Panc1 (cell line): Measurements from ENCODE around the gene AFDN. TPM values are rescaled to one million over a fixed set of nuclear protein-coding genes. Genes with fewer than 3 reads are reported as not detected.

Source experiments
- ATAC-seq: fragments of 200-7000 bp; cut with Tn5 transposase; 2 replicates; pipeline ENCODE4 v1.9.1; 2020; ENCODE audit warnings: mild to moderate bottlenecking, moderate library complexity
- BruUV-seq: library from RNA; stranded (reverse); fragments of 400-500 nt; replicated peaks from 2 replicates; lab custom pipeline; 2021; lab: Mats Ljungman, UMichigan
- CTCF ChIA-PET: fragments of 300-600 bp; sonication (Branson Sonifier 250); formaldehyde crosslinking; loops from one replicate; lab custom pipeline; 2022; ENCODE audit warnings: antibody characterized with exemption; lab: Charles Lee
- POLR2A ChIA-PET: fragments of 300-600 bp; sonication (Branson Sonifier 250); formaldehyde crosslinking; loops from one replicate; lab custom pipeline; 2022; ENCODE audit warnings: antibody characterized with exemption; lab: Charles Lee
- DNase-seq: peaks from one replicate; pipeline ENCODE4 v3.0.0-alpha.2; 2010; ENCODE audit warnings: low read depth, low spot score
- H3K27ac ChIP-seq: 2 replicates; pipeline ENCODE4 v1.5.1; 2011; ENCODE audit warnings: mild to moderate bottlenecking, low read length, inconsistent platforms
- H3K27me3 ChIP-seq: fragments of 200-500 bp; sonication (Bioruptor generic); 2 replicates; pipeline ENCODE4 v1.6.0; 2014; ENCODE audit warnings: low read length, inconsistent platforms; ENCODE audit not compliant: control insufficient read depth, insufficient read depth
- H3K36me3 ChIP-seq: fragments of 200-500 bp; sonication (Bioruptor generic); 2 replicates; pipeline ENCODE4 v1.5.1; 2014; ENCODE audit warnings: inconsistent platforms, mild to moderate bottlenecking, low read length, moderate library complexity; ENCODE audit not compliant: control insufficient read depth, insufficient read depth
- H3K4me1 ChIP-seq: 2 replicates; pipeline ENCODE4 v1.5.1; 2011; ENCODE audit warnings: inconsistent platforms, mild to moderate bottlenecking, low read length, moderate library complexity; ENCODE audit not compliant: control insufficient read depth, insufficient read depth
- H3K4me3 ChIP-seq, 2 experiments: 2 replicates each; pipeline ENCODE4 v1.5.1; 2011 to 2012; ENCODE audit warnings: low read depth in 2 of 2, low read length in 2 of 2, mild to moderate bottlenecking in 2 of 2, inconsistent platforms in 1 of 2, moderate library complexity in 1 of 2
- H3K9me3 ChIP-seq: fragments of 200-500 bp; sonication (Bioruptor generic); 2 replicates; pipeline ENCODE4 v1.5.1; 2014; ENCODE audit warnings: low read depth, mild to moderate bottlenecking, inconsistent platforms, low read length, moderate library complexity; ENCODE audit not compliant: control insufficient read depth, insufficient read depth
- POLR2AphosphoS5 ChIP-seq: IDR thresholded peaks from 2 replicates; pipeline ENCODE4 v1.6.1; 2012; ENCODE audit warnings: mild to moderate bottlenecking, low read depth, low read length, moderate library complexity
- SIN3A ChIP-seq: IDR thresholded peaks from 2 replicates; pipeline ENCODE4 v1.6.1; 2012; ENCODE audit warnings: low read depth, mild to moderate bottlenecking, low read length, moderate library complexity, borderline replicate concordance; ENCODE audit not compliant: insufficient read depth
- TCF7L2 ChIP-seq: IDR thresholded peaks from 2 replicates; pipeline ENCODE4 v1.6.1; 2011; ENCODE audit warnings: mild to moderate bottlenecking, low read depth, low read length, inconsistent platforms
- in situ Hi-C: cut with HindIII; loops from 2 replicates; pipeline ENCODE4 v1.10.0; 2016; ENCODE audit warnings: low sequenced_read_pairs, low pct_unique_long_range_greater_than_20kb
- intact Hi-C: fragments of 100-400 bp; cut with micrococcal nuclease; formaldehyde crosslinking; loops from one replicate; pipeline ENCODE4 v1.10.0; 2022; ENCODE audit not compliant: unreplicated experiment
- total RNA-seq: library from RNA; stranded (reverse); gene quantifications from one replicate; pipeline ENCODE4 v1.2.1, GENCODE V29; 2021; ENCODE audit not compliant: unreplicated experiment
- TF ChIP-seq, protein P1 (sequence below): fragments of 450-650 bp; IDR thresholded peaks from 2 replicates; pipeline ENCODE4 v1.5.1; 2017; ENCODE audit warnings: mild to moderate bottlenecking
- TF ChIP-seq, protein P2 (sequence below), 2 experiments: IDR thresholded peaks; 2 replicates each; pipeline ENCODE4 v1.6.1; 2011 to 2012; ENCODE audit warnings: low read depth in 2 of 2, control low read depth in 1 of 2, low read length in 1 of 2, mild to moderate bottlenecking in 1 of 2, moderate library complexity in 1 of 2; ENCODE audit not compliant: insufficient read depth in 1 of 2

AFDN gene
- total RNA-seq, 1 experiment from 2014 or later, result 143 TPM

DNA sequence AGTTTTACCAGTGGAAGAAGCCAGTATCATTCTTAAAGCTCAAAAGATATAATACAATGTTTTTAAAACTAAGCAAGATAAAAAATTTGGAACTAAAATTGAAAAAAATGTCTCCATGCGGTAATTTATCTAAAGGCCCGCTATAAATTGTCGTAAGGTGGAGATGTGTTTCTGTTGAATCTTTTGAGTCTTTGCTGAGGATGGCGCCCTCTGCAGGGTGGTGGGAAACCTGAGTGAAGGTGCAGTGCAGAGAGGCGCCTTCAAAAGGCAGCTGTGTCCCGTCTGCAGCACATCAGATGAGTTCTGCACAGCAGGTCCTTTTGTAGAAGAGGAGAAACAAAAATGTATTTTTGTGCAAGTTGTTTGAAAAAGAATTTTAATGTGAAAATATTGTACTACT is 141.4 kb downstream of the AFDN start:
- intact Hi-C loops (no loop called here), in situ Hi-C loops (no loop called here)
- ChIA-PET CTCF (interaction anchor here (0.5 to 0.6 kb wide), 3 partner anchors 25 to 65 kb away, joined by 3 to 5 read pairs (median 3); no protein-coding TSS in a partner anchor), POLR2A (no interaction called here)
- DNase-seq (no peak), ATAC-seq (peak; percentile 81)
- H3K27me3 ChIP-seq, result no peaks in the 10 kb centered on the region
- H3K4me1 ChIP-seq, result no peaks in the 10 kb centered on the region
- no peak overlapping the region for H3K4me3 ChIP-seq
- no TSS peak for BruUV-seq
- H3K27ac ChIP-seq, result no peak overlapping the region
- TF ChIP-seq TCF7L2, result no peak
- TF ChIP-seq, protein P1, sequence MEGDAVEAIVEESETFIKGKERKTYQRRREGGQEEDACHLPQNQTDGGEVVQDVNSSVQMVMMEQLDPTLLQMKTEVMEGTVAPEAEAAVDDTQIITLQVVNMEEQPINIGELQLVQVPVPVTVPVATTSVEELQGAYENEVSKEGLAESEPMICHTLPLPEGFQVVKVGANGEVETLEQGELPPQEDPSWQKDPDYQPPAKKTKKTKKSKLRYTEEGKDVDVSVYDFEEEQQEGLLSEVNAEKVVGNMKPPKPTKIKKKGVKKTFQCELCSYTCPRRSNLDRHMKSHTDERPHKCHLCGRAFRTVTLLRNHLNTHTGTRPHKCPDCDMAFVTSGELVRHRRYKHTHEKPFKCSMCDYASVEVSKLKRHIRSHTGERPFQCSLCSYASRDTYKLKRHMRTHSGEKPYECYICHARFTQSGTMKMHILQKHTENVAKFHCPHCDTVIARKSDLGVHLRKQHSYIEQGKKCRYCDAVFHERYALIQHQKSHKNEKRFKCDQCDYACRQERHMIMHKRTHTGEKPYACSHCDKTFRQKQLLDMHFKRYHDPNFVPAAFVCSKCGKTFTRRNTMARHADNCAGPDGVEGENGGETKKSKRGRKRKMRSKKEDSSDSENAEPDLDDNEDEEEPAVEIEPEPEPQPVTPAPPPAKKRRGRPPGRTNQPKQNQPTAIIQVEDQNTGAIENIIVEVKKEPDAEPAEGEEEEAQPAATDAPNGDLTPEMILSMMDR, result peak; percentile 89
- peaks cover 22% of the 10 kb centered on the region for H3K36me3 ChIP-seq
- H3K9me3 ChIP-seq, result no peaks in the 10 kb centered on the region

GRCh38 chr6:167970230-167970629 is 143.5 kb downstream of the AFDN start:
- BruUV-seq, result no TSS peak
- H3K4me1 ChIP-seq, result no peaks in the 10 kb centered on the region
- POLR2A ChIA-PET, result no interaction called here
- no peaks in the 10 kb centered on the region for H3K9me3 ChIP-seq
- no peaks in the 10 kb centered on the region for H3K27me3 ChIP-seq
- intact Hi-C loops (no loop called here), in situ Hi-C loops (no loop called here)
- H3K4me3 ChIP-seq, result no peak overlapping the region
- DNase-seq (no peak), ATAC-seq (no peak)
- no peak for TF ChIP-seq POLR2AphosphoS5
- TF ChIP-seq, protein P1, result no peak
- TF ChIP-seq, protein P2, sequence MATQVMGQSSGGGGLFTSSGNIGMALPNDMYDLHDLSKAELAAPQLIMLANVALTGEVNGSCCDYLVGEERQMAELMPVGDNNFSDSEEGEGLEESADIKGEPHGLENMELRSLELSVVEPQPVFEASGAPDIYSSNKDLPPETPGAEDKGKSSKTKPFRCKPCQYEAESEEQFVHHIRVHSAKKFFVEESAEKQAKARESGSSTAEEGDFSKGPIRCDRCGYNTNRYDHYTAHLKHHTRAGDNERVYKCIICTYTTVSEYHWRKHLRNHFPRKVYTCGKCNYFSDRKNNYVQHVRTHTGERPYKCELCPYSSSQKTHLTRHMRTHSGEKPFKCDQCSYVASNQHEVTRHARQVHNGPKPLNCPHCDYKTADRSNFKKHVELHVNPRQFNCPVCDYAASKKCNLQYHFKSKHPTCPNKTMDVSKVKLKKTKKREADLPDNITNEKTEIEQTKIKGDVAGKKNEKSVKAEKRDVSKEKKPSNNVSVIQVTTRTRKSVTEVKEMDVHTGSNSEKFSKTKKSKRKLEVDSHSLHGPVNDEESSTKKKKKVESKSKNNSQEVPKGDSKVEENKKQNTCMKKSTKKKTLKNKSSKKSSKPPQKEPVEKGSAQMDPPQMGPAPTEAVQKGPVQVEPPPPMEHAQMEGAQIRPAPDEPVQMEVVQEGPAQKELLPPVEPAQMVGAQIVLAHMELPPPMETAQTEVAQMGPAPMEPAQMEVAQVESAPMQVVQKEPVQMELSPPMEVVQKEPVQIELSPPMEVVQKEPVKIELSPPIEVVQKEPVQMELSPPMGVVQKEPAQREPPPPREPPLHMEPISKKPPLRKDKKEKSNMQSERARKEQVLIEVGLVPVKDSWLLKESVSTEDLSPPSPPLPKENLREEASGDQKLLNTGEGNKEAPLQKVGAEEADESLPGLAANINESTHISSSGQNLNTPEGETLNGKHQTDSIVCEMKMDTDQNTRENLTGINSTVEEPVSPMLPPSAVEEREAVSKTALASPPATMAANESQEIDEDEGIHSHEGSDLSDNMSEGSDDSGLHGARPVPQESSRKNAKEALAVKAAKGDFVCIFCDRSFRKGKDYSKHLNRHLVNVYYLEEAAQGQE (IDR thresholded peaks at IDR 0.05; ENCODE audit: insufficient read depth in 1 of 2, low read depth in 2 of 2, low read length in 1 of 2), result no peak
- no peak for TF ChIP-seq SIN3A
- no peak for TF ChIP-seq TCF7L2
- CTCF ChIA-PET, result interaction anchor here (0.6 kb wide), 1 partner anchor 25 kb away, joined by 3 read pairs; no protein-coding TSS in a partner anchor
- H3K36me3 ChIP-seq, result peaks cover 16% of the 10 kb centered on the region
- no peak overlapping the region for H3K27ac ChIP-seq
